LNCaP clone FGC (cell line): ENCODE measurements around the gene CREB5.

Experiments
- DNase-seq: peaks from one replicate; pipeline ENCODE4 v3.0.0-alpha.2; 2011; ENCODE audit warnings: low read depth
- H3K4me3 ChIP-seq: 2 replicates; pipeline ENCODE4 v1.5.1; 2011; ENCODE audit warnings: mild to moderate bottlenecking, low read depth, low read length, control low read depth
- TF ChIP-seq, protein P1 (sequence below): IDR thresholded peaks from 2 replicates; pipeline ENCODE4 v1.5.1; 2012; ENCODE audit warnings: mild to moderate bottlenecking; ENCODE audit not compliant: control insufficient read depth, insufficient read depth; ENCODE audit errors: extremely low read depth

Gene CREB5

DNA sequence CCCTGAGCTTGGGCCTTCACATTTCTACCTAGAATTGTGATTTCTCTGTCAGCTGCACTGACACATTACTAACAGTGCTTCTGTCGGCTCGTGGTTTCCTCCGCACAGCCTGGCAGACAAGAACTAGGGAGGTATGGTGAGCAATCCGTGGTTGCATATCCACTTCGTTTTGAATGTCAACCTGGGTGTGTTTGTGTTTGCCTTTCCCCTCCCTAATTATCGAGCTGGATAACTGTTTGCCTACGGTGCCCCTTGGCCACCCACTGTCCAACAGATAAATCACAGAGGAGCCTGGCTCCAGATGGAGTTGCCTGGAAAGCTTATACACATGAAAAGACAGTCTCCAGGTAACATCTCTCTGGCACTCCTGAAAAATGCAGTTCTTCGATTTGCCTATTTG, 317.0 kb downstream of the CREB5 start:
- TF ChIP-seq, protein P1, sequence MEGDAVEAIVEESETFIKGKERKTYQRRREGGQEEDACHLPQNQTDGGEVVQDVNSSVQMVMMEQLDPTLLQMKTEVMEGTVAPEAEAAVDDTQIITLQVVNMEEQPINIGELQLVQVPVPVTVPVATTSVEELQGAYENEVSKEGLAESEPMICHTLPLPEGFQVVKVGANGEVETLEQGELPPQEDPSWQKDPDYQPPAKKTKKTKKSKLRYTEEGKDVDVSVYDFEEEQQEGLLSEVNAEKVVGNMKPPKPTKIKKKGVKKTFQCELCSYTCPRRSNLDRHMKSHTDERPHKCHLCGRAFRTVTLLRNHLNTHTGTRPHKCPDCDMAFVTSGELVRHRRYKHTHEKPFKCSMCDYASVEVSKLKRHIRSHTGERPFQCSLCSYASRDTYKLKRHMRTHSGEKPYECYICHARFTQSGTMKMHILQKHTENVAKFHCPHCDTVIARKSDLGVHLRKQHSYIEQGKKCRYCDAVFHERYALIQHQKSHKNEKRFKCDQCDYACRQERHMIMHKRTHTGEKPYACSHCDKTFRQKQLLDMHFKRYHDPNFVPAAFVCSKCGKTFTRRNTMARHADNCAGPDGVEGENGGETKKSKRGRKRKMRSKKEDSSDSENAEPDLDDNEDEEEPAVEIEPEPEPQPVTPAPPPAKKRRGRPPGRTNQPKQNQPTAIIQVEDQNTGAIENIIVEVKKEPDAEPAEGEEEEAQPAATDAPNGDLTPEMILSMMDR = no peak
- no peak for DNase-seq
- H3K4me3 ChIP-seq = no peak overlapping the region

DNA sequence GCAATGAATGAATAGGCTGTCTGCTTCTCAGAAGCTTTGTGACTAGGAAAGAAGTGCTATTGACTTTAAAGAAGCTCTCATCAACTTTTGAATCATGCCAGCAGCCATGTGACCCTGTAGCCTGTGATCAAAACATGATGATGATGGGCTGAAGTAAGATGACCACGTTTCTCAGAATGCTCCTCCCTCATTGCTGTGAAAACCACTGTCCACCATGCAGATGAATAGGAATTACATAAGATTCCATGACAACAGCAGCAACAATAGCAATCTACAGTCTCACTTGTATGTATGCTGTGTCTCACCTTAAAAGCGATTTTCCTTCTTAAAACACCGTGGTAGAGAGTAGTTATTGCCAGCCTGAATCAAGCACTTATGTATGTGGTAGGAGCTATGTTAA, 317.4 kb downstream of the CREB5 start:
- TF ChIP-seq, protein P1 = no peak
- DNase-seq = no peak
- no peak overlapping the region for H3K4me3 ChIP-seq

DNA sequence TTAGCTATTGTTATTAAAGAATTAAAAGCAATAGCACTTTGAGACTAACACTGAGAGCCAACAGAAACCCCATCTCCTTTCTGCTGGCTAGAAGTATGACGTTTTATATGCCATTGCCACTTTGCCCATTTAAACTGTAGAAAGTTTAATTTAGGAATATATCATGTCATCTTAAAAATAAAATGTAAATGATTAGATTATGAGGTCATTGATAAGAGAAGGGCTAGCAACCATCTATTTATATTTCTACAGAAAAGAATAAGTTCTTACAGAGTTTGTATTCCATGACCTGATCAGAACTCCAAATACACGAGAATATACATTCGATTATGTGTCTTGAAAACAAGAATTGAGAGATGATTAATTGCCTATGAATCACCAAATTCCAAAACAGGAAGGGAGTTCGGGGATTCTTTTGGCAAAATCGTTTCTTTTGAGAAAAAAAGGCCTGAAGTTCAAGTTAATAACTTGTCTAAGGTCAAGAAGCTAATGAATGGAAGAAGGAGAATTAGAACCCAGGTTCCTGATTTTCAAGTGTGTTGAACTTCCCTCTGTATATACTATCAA, 318.9 kb downstream of the CREB5 start:
- no peak overlapping the region for H3K4me3 ChIP-seq
- no peak for DNase-seq
- TF ChIP-seq, protein P1 = no peak

DNA sequence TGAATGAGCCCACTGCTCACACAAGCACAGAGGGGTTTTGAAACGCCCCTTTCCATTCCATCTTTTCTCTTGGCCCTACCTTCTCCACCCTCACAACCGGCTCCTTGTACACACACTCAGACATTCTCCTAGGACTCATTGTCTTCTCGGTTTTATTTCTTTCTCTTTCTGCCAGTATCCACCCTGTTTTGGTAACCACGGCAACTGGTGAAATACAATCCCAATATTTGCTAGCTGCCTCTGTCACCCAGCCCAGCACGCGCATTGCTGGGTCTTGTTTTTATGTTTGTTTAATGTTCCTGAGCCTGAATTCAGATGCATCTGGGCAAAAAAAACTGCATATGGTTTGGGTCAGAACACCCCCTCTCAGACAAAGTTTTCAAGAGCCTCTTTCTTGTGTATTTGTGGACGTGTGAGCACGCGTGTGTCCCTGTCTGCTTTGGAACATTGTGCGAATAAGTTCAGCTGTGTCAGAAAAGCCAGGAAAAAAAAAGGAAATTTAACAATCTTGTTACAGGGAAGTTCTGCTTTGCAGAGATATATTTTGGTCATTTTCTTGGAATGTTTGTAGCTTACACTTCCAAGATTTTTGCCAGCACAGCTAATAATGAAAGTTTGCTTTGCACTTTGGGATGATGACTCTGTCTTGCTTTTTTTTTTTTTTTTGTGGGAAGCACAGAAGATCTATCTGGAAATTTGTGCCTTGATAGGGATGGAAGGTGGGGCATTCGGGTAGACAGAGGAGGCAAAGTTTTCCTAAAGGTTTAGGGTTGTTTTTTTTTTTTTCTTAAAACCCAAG, 320.0 kb downstream of the CREB5 start:
- no peak overlapping the region for H3K4me3 ChIP-seq
- no peak for DNase-seq
- TF ChIP-seq, protein P1 = no peak

DNA sequence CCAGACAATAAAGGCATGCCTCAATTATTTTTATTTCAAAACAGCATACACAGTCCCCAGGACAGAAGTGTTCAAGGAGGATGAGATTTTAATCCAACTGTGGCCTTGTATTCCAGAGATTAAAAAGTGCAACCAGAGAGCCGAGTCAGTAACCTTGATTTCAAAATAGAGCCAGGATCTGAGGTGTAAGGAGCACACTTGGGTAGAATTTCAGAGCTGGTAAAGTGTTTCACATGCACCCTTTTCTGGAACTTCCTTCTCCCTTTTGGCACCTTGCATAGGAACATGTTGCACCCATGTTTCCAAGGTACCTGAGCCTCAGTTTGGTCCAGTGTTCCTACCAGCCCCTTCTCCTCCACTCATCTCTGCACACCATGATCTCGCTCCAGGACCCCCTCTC, 320.7 kb downstream of the CREB5 start:
- H3K4me3 ChIP-seq = no peak overlapping the region
- TF ChIP-seq, protein P1 = no peak
- DNase-seq = no peak

DNA sequence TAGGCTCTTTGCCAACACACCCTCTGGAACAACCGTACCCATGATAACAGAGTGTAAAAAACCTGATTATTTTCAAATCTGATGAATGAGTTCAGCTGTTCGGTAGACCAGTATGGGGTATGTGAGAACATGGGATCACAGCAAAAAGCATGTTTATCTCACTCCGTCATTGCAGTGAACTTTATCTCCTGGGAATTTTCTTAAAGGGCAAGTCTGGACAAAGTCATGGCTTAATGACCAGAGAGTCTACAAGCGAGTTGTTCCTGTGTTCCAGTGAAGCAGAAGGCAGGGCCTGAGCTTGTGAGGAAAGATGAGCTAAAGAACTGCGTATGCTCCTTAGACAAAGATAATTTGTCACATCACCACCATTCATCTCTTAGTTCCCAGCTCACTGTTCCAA, 326.1 kb downstream of the CREB5 start:
- no peak for DNase-seq
- H3K4me3 ChIP-seq = no peak overlapping the region
- TF ChIP-seq, protein P1 = no peak
